Measurements from ENCODE around the gene JUNB.

DNA sequence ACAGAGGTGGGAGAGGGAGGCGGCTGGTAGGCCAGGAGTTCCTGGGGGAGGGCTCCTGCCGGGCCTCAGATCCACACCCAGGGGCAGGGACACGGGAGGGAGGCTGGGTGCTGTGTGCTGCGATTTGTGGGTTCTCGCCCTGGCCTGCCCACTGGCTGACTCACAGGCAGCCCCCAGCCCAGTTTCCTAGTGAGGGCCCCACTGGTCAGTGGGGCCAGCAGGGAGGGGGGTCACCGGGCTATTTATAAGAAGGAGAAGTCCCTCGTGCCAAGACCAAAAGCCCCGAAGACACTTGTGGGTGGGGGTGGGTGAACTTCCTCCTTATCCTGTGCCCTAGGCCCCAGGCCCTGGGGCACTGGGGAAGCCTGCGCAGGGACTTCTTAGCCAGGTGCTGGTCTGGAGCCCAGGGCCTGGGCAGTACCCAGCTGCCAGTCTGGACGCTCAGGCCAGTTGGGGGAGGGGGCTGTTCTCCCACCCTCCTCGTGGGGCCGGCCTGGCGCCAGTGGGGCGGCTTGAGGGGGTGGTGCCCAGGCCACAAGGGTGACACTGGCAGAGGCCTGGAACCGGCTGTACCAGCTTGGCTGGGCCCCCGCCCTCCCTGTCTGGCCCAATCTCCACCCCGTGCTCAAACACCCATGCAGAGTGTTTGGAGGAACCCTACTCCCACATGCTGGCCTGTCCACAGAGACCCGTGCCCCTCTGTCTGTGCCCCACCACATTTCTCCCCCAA is 5.0 kb upstream of the JUNB start:
- TF ChIP-seq, protein P1, sequence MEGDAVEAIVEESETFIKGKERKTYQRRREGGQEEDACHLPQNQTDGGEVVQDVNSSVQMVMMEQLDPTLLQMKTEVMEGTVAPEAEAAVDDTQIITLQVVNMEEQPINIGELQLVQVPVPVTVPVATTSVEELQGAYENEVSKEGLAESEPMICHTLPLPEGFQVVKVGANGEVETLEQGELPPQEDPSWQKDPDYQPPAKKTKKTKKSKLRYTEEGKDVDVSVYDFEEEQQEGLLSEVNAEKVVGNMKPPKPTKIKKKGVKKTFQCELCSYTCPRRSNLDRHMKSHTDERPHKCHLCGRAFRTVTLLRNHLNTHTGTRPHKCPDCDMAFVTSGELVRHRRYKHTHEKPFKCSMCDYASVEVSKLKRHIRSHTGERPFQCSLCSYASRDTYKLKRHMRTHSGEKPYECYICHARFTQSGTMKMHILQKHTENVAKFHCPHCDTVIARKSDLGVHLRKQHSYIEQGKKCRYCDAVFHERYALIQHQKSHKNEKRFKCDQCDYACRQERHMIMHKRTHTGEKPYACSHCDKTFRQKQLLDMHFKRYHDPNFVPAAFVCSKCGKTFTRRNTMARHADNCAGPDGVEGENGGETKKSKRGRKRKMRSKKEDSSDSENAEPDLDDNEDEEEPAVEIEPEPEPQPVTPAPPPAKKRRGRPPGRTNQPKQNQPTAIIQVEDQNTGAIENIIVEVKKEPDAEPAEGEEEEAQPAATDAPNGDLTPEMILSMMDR (conservative IDR thresholded peaks at IDR 0.05; ENCODE audit: low read depth, low read length) = no peak
- TF ChIP-seq POLR2A (IDR thresholded peaks at IDR 0.05; ENCODE audit: low read depth, low read length) = peak; percentile 23; the same call in 1 of the 2 replicates
- TF ChIP-seq MAFK (IDR thresholded peaks at IDR 0.05; ENCODE audit: low read depth, low read length) = no peak
- TF ChIP-seq FOS (IDR thresholded peaks at IDR 0.05; ENCODE audit: low read depth, low read length) = no peak
- no peak for TF ChIP-seq MXI1 (IDR thresholded peaks at IDR 0.05; ENCODE audit: borderline replicate concordance, low read depth, low read length)
- TF ChIP-seq BHLHE40 (IDR thresholded peaks at IDR 0.05; ENCODE audit: low read depth, low read length) = no peak
- TF ChIP-seq RFX5 (IDR thresholded peaks at IDR 0.05; ENCODE audit: low read depth, low read length) = no peak
- TF ChIP-seq RCOR1 (IDR thresholded peaks at IDR 0.05; ENCODE audit: insufficient replicate concordance, low read length) = no peak
- no peak for TF ChIP-seq MAZ (IDR thresholded peaks at IDR 0.05; ENCODE audit: borderline replicate concordance, low read depth, low read length)
- TF ChIP-seq, protein P2, sequence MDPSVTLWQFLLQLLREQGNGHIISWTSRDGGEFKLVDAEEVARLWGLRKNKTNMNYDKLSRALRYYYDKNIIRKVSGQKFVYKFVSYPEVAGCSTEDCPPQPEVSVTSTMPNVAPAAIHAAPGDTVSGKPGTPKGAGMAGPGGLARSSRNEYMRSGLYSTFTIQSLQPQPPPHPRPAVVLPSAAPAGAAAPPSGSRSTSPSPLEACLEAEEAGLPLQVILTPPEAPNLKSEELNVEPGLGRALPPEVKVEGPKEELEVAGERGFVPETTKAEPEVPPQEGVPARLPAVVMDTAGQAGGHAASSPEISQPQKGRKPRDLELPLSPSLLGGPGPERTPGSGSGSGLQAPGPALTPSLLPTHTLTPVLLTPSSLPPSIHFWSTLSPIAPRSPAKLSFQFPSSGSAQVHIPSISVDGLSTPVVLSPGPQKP (IDR thresholded peaks at IDR 0.05; ENCODE audit: borderline replicate concordance, low read depth, low read length) = no peak
- TF ChIP-seq RAD21 (IDR thresholded peaks at IDR 0.05; ENCODE audit: low read length) = no peak
- TF ChIP-seq, protein P3, sequence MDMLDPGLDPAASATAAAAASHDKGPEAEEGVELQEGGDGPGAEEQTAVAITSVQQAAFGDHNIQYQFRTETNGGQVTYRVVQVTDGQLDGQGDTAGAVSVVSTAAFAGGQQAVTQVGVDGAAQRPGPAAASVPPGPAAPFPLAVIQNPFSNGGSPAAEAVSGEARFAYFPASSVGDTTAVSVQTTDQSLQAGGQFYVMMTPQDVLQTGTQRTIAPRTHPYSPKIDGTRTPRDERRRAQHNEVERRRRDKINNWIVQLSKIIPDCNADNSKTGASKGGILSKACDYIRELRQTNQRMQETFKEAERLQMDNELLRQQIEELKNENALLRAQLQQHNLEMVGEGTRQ (IDR thresholded peaks at IDR 0.05; ENCODE audit: low read depth, low read length) = no peak
- no peak for TF ChIP-seq CEBPB (IDR thresholded peaks at IDR 0.05; ENCODE audit: low read depth, low read length)

Data from IMR-90 (cell line).